HG03457 (cell line): ENCODE data around the gene GPR37L1.
"Not testable (repeated sequence)": the region's sequence is repeated elsewhere in the genome, so short reads cannot be mapped to it uniquely, and the experiment has no call there.

Experiments used
- ATAC-seq: cut with Tn5 transposase; IDR thresholded peaks from one replicate; pipeline ENCODE4 v1.9.1; 2021; ENCODE audit warnings: moderate number of reproducible peaks; ENCODE audit not compliant: unreplicated experiment

The GPR37L1 gene

GRCh38 chr1:202167054-202167453 is 44.3 kb downstream of the GPR37L1 start:
- ATAC-seq, result not testable (repeated sequence)

- no peak for ATAC-seq
These were observed 45.1 kb downstream of the GPR37L1 start for GRCh38 chr1:202167708-202168415.

- no peak for ATAC-seq
These were observed 46.1 kb downstream of the GPR37L1 start for GRCh38 chr1:202168861-202169260.

- ATAC-seq, result no peak
These were observed 48.0 kb downstream of the GPR37L1 start for GRCh38 chr1:202170726-202171125.

GRCh38 chr1:202171292-202172014 is 48.7 kb downstream of the GPR37L1 start:
- no peak for ATAC-seq

GRCh38 chr1:202172015-202172355 is 49.3 kb downstream of the GPR37L1 start:
- no peak for ATAC-seq

GRCh38 chr1:202173993-202174392 is 51.3 kb downstream of the GPR37L1 start:
- ATAC-seq, result no peak

GRCh38 chr1:202176949-202177927 is 54.5 kb downstream of the GPR37L1 start:
- ATAC-seq, result no peak

- no peak for ATAC-seq
These were observed 57.4 kb downstream of the GPR37L1 start for GRCh38 chr1:202179828-202180750.

- ATAC-seq, result not testable (repeated sequence)
These were observed 58.0 kb downstream of the GPR37L1 start for GRCh38 chr1:202180751-202181139.

- no peak for ATAC-seq
These were observed 58.9 kb downstream of the GPR37L1 start for GRCh38 chr1:202181586-202181985.

GRCh38 chr1:202182040-202182877 is 59.5 kb downstream of the GPR37L1 start:
- ATAC-seq, result no peak
